Epithelial cell of esophagus (primary cell): ENCODE results near the gene COX20.

Experiments used
- DNase-seq: peaks from one replicate; pipeline ENCODE4 v3.0.0; 2010; ENCODE audit warnings: low read depth
- H3K4me3 ChIP-seq: 2 replicates; pipeline ENCODE4 v1.5.1; 2011; ENCODE audit warnings: mild to moderate bottlenecking, low read length, control low read depth
- CTCF ChIP-seq: IDR thresholded peaks from 2 replicates; pipeline ENCODE4 v1.5.1; 2011; ENCODE audit warnings: low read depth, mild to moderate bottlenecking, low read length, control low read depth, inconsistent platforms; ENCODE audit not compliant: insufficient read depth; ENCODE audit errors: missing control alignments

COX20 gene, protein sequence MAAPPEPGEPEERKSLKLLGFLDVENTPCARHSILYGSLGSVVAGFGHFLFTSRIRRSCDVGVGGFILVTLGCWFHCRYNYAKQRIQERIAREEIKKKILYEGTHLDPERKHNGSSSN

GRCh38 chr1:244835276-244836134 is at the start of gene COX20:
Gene COX20 (plus strand): TSS chr1:244835658. CDS start chr1:244835715, 57 bp downstream.
- DNase-seq = peak; percentile 89
- no peak for TF ChIP-seq CTCF
- H3K4me3 ChIP-seq = peak within 1 kb of the TSS; percentile 88

DNA sequence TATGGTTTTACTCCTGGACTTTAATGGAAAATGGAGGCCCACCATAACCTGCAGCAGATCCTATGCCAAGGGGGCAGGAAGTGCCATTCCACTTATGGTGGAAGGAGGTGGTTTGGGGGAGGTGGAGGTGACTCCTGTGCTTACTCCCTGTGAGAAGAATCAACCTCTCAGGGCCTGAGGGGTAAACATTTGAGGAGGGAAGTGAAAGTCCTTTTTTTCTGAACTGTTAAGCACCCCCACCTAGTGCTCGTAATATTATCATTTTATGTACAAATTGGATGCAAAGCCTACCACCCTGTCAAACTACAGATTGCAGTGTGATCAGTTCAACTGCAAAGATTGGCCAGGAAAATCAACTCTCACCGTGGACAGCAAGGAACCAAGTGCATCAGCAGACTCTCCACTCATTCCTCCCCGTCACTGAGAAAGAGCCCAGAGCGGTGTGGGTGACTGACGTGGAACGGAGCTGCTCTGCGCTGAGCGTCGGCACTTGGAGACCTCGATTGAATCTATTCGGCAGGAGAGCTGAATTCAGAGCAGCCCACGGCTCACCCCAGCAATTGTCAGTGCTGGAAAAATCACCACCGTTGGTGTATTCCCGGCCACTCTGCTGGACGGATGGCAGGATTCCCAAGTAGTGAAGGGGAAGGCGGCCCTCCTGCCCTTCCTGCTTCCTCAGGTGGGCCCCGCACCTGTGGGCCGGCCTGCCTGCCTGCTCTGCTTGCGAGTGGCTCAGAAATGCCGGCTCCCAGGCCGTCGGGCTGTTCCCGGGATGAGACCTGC is 46.8 kb upstream of the COX20 start:
- TF ChIP-seq CTCF = no peak
- no peak for DNase-seq
- H3K4me3 ChIP-seq = no peak overlapping the region

DNA sequence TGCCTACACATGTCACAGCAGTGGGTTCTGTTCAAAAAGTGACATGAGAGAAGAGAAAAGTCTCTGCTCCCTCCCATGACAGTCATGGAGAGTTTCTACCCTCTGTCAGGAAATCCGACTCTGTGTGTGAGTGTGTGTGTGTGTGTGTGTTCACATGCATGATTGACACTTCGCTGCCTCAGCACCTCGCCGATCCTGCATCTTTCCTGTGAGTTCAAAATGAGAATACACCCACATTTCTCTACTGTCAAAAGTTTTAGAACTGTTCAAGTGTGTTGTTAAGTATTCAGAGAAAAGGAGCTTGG is 46.2 kb upstream of the COX20 start:
- H3K4me3 ChIP-seq = no peak overlapping the region
- DNase-seq = no peak
- TF ChIP-seq CTCF = no peak

GRCh38 chr1:244789731-244790130 is 45.7 kb upstream of the COX20 start:
- DNase-seq = no peak
- TF ChIP-seq CTCF = no peak
- H3K4me3 ChIP-seq = no peak overlapping the region

DNA sequence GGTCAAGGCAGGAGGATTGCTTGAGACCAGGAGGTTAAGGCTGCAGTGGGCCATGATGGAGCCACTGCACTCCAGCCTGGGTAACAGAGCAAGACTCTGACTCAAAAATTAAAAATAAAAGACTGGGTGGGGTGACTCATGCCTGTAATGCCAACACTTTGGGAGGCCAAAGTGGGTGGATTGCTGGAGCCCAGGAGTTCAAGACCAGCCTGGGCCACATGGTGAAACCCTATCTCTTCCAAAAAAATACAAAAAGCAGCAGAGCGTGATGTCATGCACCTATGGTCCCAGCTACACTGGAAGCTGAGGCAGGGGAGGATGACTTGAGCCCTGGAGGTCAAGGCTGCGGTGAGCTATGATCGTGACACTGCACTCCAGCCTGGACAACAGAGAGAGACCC is 44.4 kb upstream of the COX20 start:
- no peak for DNase-seq
- no peak overlapping the region for H3K4me3 ChIP-seq
- TF ChIP-seq CTCF = no peak

DNA sequence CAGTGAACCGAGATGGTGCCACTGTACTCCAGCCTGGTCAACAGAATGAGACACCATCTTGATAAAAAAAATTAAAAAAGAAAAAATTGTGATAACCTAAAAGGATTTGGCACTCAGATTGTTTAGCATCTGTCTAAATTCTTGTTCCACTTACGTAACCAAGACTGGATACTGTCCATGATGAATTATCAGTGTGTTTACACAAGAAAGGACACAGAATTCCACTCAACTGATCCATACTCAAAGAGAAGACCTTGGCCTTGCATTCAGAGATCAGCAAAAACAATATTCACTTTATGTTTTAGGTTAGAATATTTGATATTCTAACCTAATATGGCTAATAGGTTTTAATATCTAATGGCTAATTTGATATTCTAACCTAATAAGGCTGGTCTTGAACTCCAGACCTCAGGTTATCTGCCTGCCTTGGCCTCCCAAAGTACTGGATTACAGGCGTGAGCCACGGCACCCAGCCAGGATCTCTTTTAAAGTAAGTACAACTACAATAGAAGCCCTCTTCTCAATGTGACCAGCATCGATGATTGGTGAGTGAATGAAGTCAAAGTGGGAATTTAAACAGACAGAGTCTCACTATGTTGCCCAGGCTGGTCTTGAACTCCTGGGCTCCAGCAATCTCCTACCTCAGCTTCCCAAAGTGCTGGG is 43.1 kb upstream of the COX20 start:
- TF ChIP-seq CTCF = no peak
- H3K4me3 ChIP-seq = no peak overlapping the region
- no peak for DNase-seq
